GM19452 (cell line): Measurements from ENCODE around the gene FURIN.
"Not testable (repeated sequence)": the region's sequence is repeated elsewhere in the genome, so short reads cannot be mapped to it uniquely, and the experiment has no call there.

Experiments used
- ATAC-seq: cut with Tn5 transposase; IDR thresholded peaks from one replicate; pipeline ENCODE4 v1.9.1; 2021; ENCODE audit not compliant: unreplicated experiment

The FURIN gene

DNA sequence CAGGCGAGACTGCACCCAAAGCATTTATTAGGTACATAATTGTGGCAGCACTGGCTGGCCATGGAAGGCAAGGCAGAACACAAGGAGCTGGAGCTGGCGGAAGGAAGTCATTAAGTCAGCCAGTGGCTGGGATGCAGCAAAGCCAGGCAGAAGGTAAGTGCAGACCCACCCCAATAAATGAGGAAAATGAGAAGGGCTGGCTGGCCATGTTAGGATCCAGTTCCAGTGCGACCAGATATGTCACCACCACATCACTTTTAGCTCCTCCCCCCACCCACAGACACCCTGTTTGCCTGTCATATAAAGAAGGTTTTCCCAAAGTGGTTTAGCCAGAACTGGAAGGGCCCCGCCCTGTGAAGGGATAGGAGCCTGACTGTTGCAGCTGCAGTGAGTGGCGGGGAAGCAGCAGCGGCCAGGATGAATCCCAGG is at the start of gene FURIN:
Gene FURIN, plus strand, starts transcription at position 328 of the 429 bp plus-strand sequence. CDS start 7,153 bp downstream, outside the sequence.
- no peak for ATAC-seq

DNA sequence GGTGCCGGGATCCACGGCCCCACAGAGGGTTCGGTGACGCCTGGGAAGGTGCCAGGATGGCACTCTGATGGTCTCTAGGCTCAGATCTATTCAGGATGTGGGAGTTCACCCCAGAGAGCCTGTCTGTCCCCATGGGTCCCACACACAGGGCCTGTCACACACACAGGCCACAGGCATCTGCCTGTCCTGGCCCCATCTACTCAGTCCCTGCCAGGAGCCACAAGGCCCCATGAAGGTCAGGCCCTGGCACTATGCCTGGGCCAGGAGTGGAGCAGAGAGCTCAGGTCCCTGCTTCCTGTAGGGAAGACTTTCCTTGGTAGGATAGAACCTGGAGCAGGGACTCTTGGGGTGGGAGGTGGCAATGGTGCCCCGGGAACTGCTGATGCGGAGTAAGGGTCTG is 49.0 kb upstream of the FURIN start:
- no peak for ATAC-seq

DNA sequence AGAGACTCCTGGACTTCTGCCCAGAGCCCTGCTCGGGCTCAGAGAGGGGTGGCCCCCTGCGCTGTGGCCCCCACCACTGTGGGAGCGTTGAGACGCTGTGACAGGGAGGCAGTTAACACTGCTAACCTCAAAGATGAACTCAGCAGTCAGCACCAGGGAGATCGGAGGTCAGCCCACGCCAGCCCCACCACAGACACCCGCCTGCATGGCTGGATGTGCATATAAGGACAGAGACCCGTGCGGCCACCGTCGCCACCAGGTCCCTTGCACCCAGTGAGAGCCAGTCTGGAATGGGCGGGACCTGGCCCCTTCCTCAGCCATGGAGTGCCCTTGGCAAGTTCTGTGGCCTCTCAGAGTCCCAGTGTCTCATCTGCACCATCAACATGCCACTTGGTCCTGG is 48.5 kb upstream of the FURIN start:
- no peak for ATAC-seq

DNA sequence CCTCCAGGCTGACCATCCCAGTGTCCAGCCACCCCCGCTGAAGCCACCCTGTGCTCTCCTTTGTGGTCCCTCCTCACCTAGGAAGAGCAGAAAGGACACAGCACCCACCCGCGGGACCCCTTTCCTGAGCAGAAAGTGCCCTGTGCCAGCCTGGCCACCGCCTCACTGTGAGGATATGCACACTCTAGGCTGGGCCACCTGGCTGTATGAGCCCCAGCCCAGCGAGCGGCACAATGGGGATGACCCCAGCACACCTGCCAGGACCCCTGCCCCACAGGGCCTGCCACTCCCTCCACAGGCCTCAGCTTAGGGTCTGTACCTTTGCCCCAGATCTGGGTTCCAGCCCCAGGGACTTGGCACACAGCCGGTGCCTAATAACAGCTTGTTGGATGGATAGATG is 47.9 kb upstream of the FURIN start:
- no peak for ATAC-seq

DNA sequence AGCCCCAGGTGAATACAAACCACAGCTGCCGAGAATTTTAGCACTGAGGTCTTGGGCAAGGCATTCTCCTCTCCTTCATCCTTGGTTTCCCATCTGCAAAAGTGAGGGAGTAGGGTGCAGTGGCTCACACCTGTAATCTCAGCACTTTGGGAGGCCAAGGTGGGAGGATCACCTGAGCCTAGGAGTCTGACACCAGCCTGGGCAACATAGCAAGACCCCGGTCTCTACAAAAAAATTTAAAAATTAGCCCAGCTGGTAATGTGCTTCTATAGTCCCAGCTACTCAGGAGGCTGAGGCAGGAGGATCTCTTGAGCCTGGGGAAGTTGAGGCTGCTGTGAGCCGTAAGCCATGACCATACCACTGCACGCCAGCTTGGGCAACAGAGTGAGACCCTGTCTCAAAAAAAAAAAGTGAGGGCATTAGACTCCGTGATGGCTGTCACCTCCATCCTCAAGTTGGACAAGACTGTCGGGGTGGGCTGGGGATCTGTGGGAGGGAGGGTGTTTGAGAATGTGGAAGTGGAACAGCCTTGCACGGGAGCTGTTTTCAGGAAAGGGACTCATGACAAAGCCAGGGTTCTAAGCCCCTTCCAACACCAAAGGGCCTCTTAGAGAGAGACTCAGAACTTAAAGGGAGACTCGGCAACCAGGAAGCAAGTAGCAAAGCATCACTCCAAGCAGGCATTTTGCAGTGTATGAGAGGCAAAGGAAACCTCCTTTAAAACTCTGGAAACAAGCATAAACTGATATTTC is 46.0 kb upstream of the FURIN start:
- no peak for ATAC-seq

DNA sequence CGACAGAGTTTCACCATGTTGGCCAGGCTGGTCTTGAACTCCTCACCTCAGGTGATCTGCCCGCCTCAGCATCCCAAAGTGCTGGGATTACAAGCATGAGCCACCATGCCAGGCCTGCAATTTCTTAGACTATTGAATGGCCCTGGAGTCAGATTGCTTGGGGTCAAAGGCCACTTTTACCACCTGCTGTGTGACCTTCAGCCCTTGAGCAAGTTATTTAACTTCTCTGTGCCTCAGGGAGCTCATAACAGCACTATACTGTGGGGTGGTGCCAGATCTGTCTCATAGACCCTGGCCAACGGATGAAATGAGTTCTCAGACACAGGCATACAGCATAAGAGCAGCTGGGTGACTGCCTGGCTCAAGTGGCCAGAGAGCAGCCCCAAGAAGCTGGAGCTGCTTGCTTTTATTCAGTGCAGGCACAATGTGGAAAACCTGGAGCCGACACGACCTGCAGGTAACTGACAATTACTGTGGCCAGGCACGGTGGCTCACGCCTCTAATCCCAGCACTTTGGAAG is 44.9 kb upstream of the FURIN start:
- ATAC-seq = no peak

DNA sequence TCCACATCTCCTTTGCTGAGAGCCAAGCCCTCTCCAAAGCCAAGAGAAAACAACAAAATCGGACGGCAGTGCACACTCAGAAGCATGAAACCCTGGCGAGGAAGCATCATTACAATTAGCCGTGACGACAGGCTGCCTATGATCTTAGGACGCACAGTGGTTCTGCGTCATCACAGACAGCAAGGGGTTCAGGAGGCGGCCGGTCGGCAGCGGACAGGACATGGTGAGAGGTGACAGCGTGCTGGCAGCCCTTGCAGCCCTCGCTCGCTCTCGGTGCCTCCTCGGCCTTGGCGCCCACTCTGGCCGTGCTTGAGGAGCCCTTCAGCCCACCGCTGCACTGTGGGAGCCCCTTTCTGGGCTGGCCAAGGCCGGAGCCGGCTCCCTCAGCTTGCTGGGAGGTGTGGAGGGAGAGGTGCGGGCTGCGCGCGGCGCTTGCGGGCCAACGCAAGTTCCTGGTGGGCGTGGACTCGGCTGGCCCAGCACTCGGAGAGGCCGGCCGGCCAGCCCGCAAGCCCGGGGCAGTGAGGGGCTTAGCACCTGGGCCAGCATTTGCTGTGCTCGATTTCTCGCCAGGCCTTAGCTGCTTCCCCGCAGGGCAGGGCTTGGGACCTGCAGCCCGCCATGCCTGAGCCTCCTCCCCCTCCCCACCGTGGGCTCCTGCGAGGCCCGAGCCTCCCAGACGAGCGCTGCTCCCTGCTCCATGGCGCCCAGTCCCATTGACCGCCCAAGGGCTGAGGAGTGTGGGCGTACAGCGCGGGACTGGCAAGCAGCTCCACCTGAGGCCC is 43.1 kb upstream of the FURIN start:
- not testable (repeated sequence) for ATAC-seq

DNA sequence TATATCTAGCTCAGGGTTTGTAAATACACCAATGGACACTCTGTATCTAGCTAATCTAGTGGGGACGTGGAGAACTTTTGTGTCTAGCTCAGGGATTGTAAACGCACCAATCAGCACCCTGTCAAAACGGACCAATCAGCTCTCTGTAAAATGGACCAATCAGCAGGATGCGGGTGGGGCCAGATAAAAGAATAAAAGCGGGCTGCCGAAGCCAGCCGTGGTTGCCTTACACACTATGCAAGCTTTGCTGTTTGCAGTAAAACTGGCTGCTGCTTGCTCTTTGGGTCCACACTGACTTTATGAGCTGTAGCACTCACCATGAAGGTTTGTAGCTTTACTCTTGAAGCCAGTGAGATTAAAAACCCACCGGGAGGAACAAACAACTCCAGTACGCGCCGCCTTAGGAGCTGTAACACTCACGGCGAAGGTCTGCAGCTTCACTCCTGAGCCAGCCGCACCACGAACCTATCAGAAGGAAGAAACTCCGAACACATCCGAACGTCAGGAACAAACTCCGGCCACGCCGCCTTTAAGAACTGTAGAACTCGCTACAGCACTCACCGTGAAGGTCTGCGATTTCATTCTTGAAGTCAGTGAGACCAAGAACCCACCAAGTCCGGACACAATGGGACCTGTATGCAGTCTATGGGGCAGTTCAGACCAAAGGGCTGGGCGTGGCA is 42.0 kb upstream of the FURIN start:
- not testable (repeated sequence) for ATAC-seq

- ATAC-seq = no peak
Measured at GRCh38 chr15:90826886-90827435, 41.4 kb upstream of the FURIN start.

GRCh38 chr15:90828111-90828510 is 40.3 kb upstream of the FURIN start:
- no peak for ATAC-seq

GRCh38 chr15:90829126-90829525 is 39.3 kb upstream of the FURIN start:
- ATAC-seq = no peak

DNA sequence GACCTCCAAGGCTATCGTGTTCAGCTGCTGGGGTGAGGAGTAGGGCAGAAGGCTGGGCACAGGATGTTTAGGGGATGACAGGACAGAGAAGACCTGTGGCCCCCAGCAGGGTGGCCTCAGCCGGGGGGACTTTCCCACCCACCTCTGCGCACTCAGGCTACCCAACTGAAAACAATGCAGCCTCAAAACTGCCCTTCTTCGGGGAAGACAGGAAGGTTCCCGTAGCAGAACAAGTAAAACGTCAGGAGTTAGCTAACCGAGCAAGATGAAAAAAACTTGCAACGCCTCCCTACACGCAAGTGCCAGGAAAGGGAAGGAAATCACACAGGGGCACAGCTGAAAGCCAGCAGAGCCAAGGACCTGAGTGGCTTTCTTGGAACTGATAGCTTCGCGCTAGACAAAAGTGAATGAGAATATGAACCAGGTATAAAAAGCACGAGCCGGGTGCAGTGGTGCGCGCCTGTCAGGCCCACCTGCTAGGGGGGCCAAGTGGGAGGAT is 38.4 kb upstream of the FURIN start:
- no peak for ATAC-seq

DNA sequence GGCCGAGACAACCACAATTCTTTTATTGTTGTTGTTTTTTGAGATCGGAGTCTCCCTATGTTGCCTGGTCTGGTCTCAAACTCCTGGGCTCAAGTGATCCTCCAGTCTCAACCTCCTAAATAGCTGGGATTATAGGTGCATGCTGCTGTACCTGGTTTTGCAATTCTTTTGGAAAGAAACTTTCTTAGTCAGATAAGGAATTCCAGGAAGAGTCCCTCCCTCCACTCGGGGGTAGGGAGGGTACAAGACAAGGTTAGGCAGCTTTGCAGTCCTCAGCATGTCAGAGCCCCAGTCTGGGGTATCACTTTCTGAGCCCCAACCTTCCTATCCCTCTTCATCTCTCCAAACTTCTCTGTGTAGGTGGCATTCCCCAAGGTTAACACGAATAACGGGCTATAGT is 33.8 kb upstream of the FURIN start:
- no peak for ATAC-seq

GRCh38 chr15:90836296-90836871 is 32.0 kb upstream of the FURIN start:
- no peak for ATAC-seq

DNA sequence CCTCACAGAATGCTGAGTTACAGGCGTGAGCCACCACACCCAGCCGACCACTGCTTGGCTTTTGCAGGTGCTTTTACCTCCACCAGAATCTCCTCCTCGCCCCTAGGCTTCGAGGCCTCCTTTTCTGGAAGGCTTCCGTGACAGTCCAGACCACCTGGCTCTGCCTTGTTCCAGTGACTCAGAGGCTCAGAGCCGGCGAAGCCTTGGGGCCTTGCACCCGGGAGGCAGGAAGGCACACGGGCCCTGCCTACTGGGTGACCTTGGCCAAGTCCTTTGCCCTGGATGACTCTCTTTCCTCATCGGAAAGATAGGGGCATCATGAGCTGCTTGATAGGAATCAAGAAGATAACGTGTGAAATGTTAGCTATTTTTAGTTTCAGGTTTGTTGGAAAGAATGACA is 31.3 kb upstream of the FURIN start:
- no peak for ATAC-seq

DNA sequence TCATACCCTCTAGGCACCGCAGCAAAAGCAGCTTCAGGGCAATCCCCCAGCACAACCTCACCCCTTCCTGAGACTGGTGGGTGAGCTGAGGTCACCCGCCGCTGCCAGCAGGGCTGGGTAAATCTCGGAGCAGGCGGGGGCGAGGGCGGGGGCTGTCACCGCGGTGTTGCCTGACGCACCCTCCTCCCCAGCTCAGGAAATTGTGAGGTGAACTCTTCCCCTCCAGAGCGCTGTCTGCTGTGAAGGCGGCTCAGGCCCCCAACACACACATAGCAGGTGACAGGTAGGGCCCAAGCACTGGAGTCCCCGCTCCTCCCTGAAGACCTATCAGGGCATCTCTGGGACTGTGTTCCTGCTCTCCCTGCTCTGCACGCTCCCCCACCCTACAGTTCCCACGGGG is 30.2 kb upstream of the FURIN start:
- no peak for ATAC-seq

DNA sequence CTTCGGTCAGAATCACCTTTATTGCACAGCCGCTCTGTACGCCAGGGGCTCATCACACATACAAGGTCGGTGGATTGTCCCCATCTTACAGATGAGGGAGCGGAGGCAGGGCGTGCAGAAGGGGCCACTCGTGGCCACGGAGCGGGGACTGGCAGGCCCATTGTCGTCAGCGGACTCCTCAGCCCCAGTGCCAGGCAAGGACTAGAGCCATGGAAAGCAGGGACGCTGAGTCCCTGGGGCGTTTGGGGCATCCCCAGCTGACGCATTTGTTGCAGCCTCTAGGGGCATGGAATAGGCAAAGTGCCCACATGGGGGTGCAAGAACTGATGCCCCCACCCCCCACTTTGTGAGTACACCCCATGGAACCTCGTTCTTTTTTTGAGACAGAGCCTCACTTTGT is 29.8 kb upstream of the FURIN start:
- ATAC-seq = no peak

DNA sequence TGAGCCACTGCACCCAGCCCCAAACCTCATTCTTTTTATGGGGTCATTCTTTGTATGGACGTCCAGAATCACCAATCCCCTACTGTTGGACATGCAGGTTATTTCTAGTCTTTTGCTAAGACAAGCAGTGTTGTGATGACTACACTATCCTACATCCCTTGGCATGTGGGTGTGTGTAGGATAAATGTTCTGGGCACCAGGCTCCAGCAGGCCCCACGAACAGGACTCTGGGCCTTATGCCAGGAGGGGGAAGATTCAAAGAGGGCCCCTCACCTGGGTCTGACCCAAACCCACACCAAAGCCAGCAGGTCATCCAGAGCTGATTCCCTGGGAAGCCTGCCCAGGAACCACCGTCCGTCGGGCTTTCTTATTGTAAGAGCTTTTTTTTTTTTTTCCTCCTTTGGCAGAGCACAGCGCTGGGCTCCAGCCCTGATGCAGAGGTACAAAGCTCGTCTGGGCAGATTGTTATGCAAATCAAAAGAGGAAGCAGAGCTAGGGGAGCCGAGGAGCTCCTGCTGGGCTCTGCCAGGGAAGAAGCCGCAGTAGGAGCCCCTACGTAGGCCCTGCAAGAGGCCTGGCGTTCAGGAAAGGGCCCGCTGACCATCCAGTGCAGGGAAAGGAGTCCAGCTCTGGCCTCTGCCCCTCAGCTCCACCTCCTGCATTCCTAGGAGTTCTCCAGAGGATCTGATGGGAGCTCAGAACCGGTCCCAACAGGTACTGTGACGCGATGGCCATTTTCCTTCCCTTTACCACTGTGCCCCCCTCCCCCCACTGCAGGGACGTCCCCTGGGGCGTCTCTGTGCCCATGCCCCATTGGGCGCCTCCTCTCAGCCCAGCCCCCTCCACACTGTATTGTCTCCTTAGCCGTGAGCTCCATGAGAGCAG is 29.0 kb upstream of the FURIN start:
- ATAC-seq = peak; percentile 84

GRCh38 chr15:90840157-90840855 is 28.1 kb upstream of the FURIN start:
- no peak for ATAC-seq
